ENCODE results near the gene IARS2.
"Not testable (repeated sequence)": the region's sequence is repeated elsewhere in the genome, so short reads cannot be mapped to it uniquely, and the experiment has no call there.

IARS2 gene

GRCh38 chr1:220113136-220113695, 19.3 kb downstream of the IARS2 start:
- DNase-seq, result no peak

GRCh38 chr1:220119043-220119512, 25.1 kb downstream of the IARS2 start:
- DNase-seq, result no peak

GRCh38 chr1:220121791-220122530, 28.0 kb downstream of the IARS2 start:
- DNase-seq, result no peak

GRCh38 chr1:220123066-220123465, 29.1 kb downstream of the IARS2 start:
- no peak for DNase-seq

- DNase-seq, result no peak
Observed at GRCh38 chr1:220123889-220124288, 30.0 kb downstream of the IARS2 start.

- no peak for DNase-seq
Observed at GRCh38 chr1:220124542-220124941, 30.6 kb downstream of the IARS2 start.

GRCh38 chr1:220127076-220127475, 33.1 kb downstream of the IARS2 start:
- DNase-seq, result no peak

GRCh38 chr1:220129479-220130210, 35.7 kb downstream of the IARS2 start:
- no peak for DNase-seq

GRCh38 chr1:220135755-220136154, 41.8 kb downstream of the IARS2 start:
- DNase-seq, result no peak

GRCh38 chr1:220137019-220137786, 43.3 kb downstream of the IARS2 start:
- DNase-seq, result no peak

GRCh38 chr1:220139966-220140365, 46.0 kb downstream of the IARS2 start:
- DNase-seq, result no peak

GRCh38 chr1:220144051-220144450, 50.1 kb downstream of the IARS2 start:
- no peak for DNase-seq

GRCh38 chr1:220149742-220150141, 55.8 kb downstream of the IARS2 start:
- DNase-seq, result no peak

- no peak for DNase-seq
Observed at GRCh38 chr1:220151454-220151853, 57.5 kb downstream of the IARS2 start.

- no peak for DNase-seq
Observed at GRCh38 chr1:220153147-220153546, 59.2 kb downstream of the IARS2 start.

- DNase-seq, result no peak
Observed at GRCh38 chr1:220156620-220157146, 62.8 kb downstream of the IARS2 start.

- no peak for DNase-seq
Observed at GRCh38 chr1:220157738-220158137, 63.8 kb downstream of the IARS2 start.

GRCh38 chr1:220158530-220158929, 64.6 kb downstream of the IARS2 start:
- not testable (repeated sequence) for DNase-seq

GRCh38 chr1:220159041-220159440, 65.1 kb downstream of the IARS2 start:
- no peak for DNase-seq

- no peak for DNase-seq
Observed at GRCh38 chr1:220160027-220160426, 66.1 kb downstream of the IARS2 start.

GRCh38 chr1:220164116-220164515, 70.2 kb downstream of the IARS2 start:
- DNase-seq, result no peak

- DNase-seq, result no peak
Observed at GRCh38 chr1:220164517-220164916, 70.6 kb downstream of the IARS2 start.

GRCh38 chr1:220166853-220167252, 72.9 kb downstream of the IARS2 start:
- DNase-seq, result no peak

Data from NCI-H226 (cell line).